NCI-H748 treated with DMSO at 0.1 percent for 48 hours (cell line): ENCODE results near the gene RAD51B.

Experiments
- DNase-seq: peaks from one replicate; lab custom pipeline; 2025; lab: John Stamatoyannopoulos, UW

RAD51B gene

GRCh38 chr14:67835596-67835995, 16.0 kb downstream of the RAD51B start:
- no peak for DNase-seq

GRCh38 chr14:67837011-67837624, 17.5 kb downstream of the RAD51B start:
- DNase-seq = no peak

- DNase-seq = no peak
Observed at GRCh38 chr14:67846029-67846610, 26.5 kb downstream of the RAD51B start.

GRCh38 chr14:67850066-67850830, 30.7 kb downstream of the RAD51B start:
- no peak for DNase-seq

- DNase-seq = no peak
Observed at GRCh38 chr14:67851785-67852410, 32.3 kb downstream of the RAD51B start.

GRCh38 chr14:67852926-67853604, 33.5 kb downstream of the RAD51B start:
- no peak for DNase-seq

GRCh38 chr14:67853715-67854114, 34.1 kb downstream of the RAD51B start:
- no peak for DNase-seq

- DNase-seq = no peak
Observed at GRCh38 chr14:67856827-67857226, 37.2 kb downstream of the RAD51B start.

GRCh38 chr14:67857778-67858350, 38.3 kb downstream of the RAD51B start:
- no peak for DNase-seq

- DNase-seq = no peak
Observed at GRCh38 chr14:67859169-67859749, 39.7 kb downstream of the RAD51B start.

- no peak for DNase-seq
Observed at GRCh38 chr14:67863223-67863622, 43.6 kb downstream of the RAD51B start.

- no peak for DNase-seq
Observed at GRCh38 chr14:67875175-67876006, 55.8 kb downstream of the RAD51B start.

- no peak for DNase-seq
Observed at GRCh38 chr14:67879026-67879425, 59.4 kb downstream of the RAD51B start.

- no peak for DNase-seq
Observed at GRCh38 chr14:67881225-67881624, 61.6 kb downstream of the RAD51B start.

GRCh38 chr14:67882986-67883555, 63.5 kb downstream of the RAD51B start:
- DNase-seq = no peak

GRCh38 chr14:67883717-67884116, 64.1 kb downstream of the RAD51B start:
- DNase-seq = no peak

- no peak for DNase-seq
Observed at GRCh38 chr14:67886191-67886590, 66.6 kb downstream of the RAD51B start.

- DNase-seq = no peak
Observed at GRCh38 chr14:67887478-67887877, 67.9 kb downstream of the RAD51B start.

- DNase-seq = no peak
Observed at GRCh38 chr14:67889455-67889854, 69.9 kb downstream of the RAD51B start.

- no peak for DNase-seq
Observed at GRCh38 chr14:67892466-67893100, 73.0 kb downstream of the RAD51B start.
